Measurements from ENCODE around the gene BANP. TPM values are rescaled to one million over a fixed set of nuclear protein-coding genes. Genes with fewer than 3 reads are reported as not detected.
"Not testable (repeated sequence)": the region's sequence is repeated elsewhere in the genome, so short reads cannot be mapped to it uniquely, and the experiment has no call there.

Gene BANP
- total and polyA plus RNA-seq, 4 donors, result 10.3 to 56.6 (median 20.1) TPM

- ATAC-seq (ENCODE audit: insufficient read depth, low FRiP score); H3K9me3 ChIP-seq (ENCODE audit: control insufficient read depth in 4 of 4, insufficient read depth in 3 of 4, low read length in 3 of 4); H3K36me3 ChIP-seq (ENCODE audit: control insufficient read depth in 4 of 4, insufficient read depth in 4 of 4, low read length in 4 of 4); H3K27ac ChIP-seq (ENCODE audit: low read depth in 1 of 2, low read length in 1 of 2); H3K4me1 ChIP-seq (ENCODE audit: control insufficient read depth in 5 of 5, insufficient read depth in 5 of 5, low read length in 5 of 5); H3K9ac ChIP-seq (ENCODE audit: insufficient read depth in 1 of 2, low read length in 2 of 2); H3K27me3 ChIP-seq (ENCODE audit: control insufficient read depth in 3 of 3, insufficient read depth in 3 of 3, low read length in 2 of 3); H3K4me3 ChIP-seq: not testable (repeated sequence)
- DNase-seq, result peak; percentile 37 to 57 (median 41)
- WGBS, 2 donors, result 45 to 60% methylated on average over 22 to 23 of the region's 23 CpGs
Measured at GRCh38 chr16:88089632-88090376, 138.6 kb downstream of the BANP start.

- H3K4me1 ChIP-seq (ENCODE audit: control insufficient read depth in 5 of 5, insufficient read depth in 5 of 5, low read length in 5 of 5); H3K9me3 ChIP-seq (ENCODE audit: control insufficient read depth in 4 of 4, insufficient read depth in 3 of 4, low read length in 3 of 4); H3K36me3 ChIP-seq (ENCODE audit: control insufficient read depth in 4 of 4, insufficient read depth in 4 of 4, low read length in 4 of 4); H3K4me3 ChIP-seq; H3K9ac ChIP-seq (ENCODE audit: insufficient read depth in 1 of 2, low read length in 2 of 2); ATAC-seq (ENCODE audit: insufficient read depth, low FRiP score); H3K27me3 ChIP-seq (ENCODE audit: control insufficient read depth in 3 of 3, insufficient read depth in 3 of 3, low read length in 2 of 3); DNase-seq: not testable (repeated sequence)
- peak overlapping the region in 1 of 2 donors; percentile 13 for H3K27ac ChIP-seq (ENCODE audit: low read depth in 1 of 2, low read length in 1 of 2)
- WGBS, 2 donors, result 50 to 53% methylated on average over 30 to 38 of the region's 38 CpGs
Measured at GRCh38 chr16:88090377-88091175, 139.3 kb downstream of the BANP start.

- not testable (repeated sequence) for H3K4me1 ChIP-seq (ENCODE audit: control insufficient read depth in 5 of 5, insufficient read depth in 5 of 5, low read length in 5 of 5); H3K9me3 ChIP-seq (ENCODE audit: control insufficient read depth in 4 of 4, insufficient read depth in 3 of 4, low read length in 3 of 4); ATAC-seq (ENCODE audit: insufficient read depth, low FRiP score); H3K9ac ChIP-seq (ENCODE audit: insufficient read depth in 1 of 2, low read length in 2 of 2); H3K36me3 ChIP-seq (ENCODE audit: control insufficient read depth in 4 of 4, insufficient read depth in 4 of 4, low read length in 4 of 4); H3K4me3 ChIP-seq; H3K27me3 ChIP-seq (ENCODE audit: control insufficient read depth in 3 of 3, insufficient read depth in 3 of 3, low read length in 2 of 3)
- H3K27ac ChIP-seq (ENCODE audit: low read depth in 1 of 2, low read length in 1 of 2), result peak overlapping the region in 1 of 2 donors; percentile 26
- DNase-seq, result peak; percentile 44 to 64 (median 59)
- 53 to 64% methylated on average over 30 to 35 of the region's 35 CpGs for WGBS, 2 donors
Measured at GRCh38 chr16:88091221-88091971, 140.2 kb downstream of the BANP start.

- not testable (repeated sequence) for H3K27me3 ChIP-seq (ENCODE audit: control insufficient read depth in 3 of 3, insufficient read depth in 3 of 3, low read length in 2 of 3); ATAC-seq (ENCODE audit: insufficient read depth, low FRiP score); H3K9me3 ChIP-seq (ENCODE audit: control insufficient read depth in 4 of 4, insufficient read depth in 3 of 4, low read length in 3 of 4); H3K27ac ChIP-seq (ENCODE audit: low read depth in 1 of 2, low read length in 1 of 2); H3K9ac ChIP-seq (ENCODE audit: insufficient read depth in 1 of 2, low read length in 2 of 2); H3K4me3 ChIP-seq; H3K36me3 ChIP-seq (ENCODE audit: control insufficient read depth in 4 of 4, insufficient read depth in 4 of 4, low read length in 4 of 4); H3K4me1 ChIP-seq (ENCODE audit: control insufficient read depth in 5 of 5, insufficient read depth in 5 of 5, low read length in 5 of 5); DNase-seq
- WGBS, 2 donors, result 18 to 28% methylated on average over 9 of the region's 9 CpGs
Measured at GRCh38 chr16:88091972-88092302, 140.7 kb downstream of the BANP start.

- WGBS, 2 donors, result 84 to 92% methylated on average over 21 to 32 of the region's 34 CpGs
- not testable (repeated sequence) for DNase-seq; ATAC-seq (ENCODE audit: insufficient read depth, low FRiP score)
Measured at GRCh38 chr16:88092791-88093555, 141.7 kb downstream of the BANP start.

GRCh38 chr16:88093556-88094252 lies 142.5 kb downstream of the BANP start:
- not testable (repeated sequence) for ATAC-seq (ENCODE audit: insufficient read depth, low FRiP score); H3K27me3 ChIP-seq (ENCODE audit: control insufficient read depth in 3 of 3, insufficient read depth in 3 of 3, low read length in 2 of 3); H3K27ac ChIP-seq (ENCODE audit: low read depth in 1 of 2, low read length in 1 of 2); H3K9ac ChIP-seq (ENCODE audit: insufficient read depth in 1 of 2, low read length in 2 of 2); H3K4me3 ChIP-seq; H3K4me1 ChIP-seq (ENCODE audit: control insufficient read depth in 5 of 5, insufficient read depth in 5 of 5, low read length in 5 of 5); H3K36me3 ChIP-seq (ENCODE audit: control insufficient read depth in 4 of 4, insufficient read depth in 4 of 4, low read length in 4 of 4); DNase-seq
- H3K9me3 ChIP-seq (ENCODE audit: control insufficient read depth in 4 of 4, insufficient read depth in 3 of 4, low read length in 3 of 4), result peaks cover 0 to 23% (median 0%) of the 10 kb centered on the region in 4 donors
- 79 to 84% methylated on average over 20 to 22 of the region's 25 CpGs for WGBS, 2 donors

More at GRCh38 chr16:88092791-88093555, 141.7 kb downstream of the BANP start:
- not testable (repeated sequence) for H3K4me3 ChIP-seq; H3K4me1 ChIP-seq (ENCODE audit: control insufficient read depth in 5 of 5, insufficient read depth in 5 of 5, low read length in 5 of 5); H3K27ac ChIP-seq (ENCODE audit: low read depth in 1 of 2, low read length in 1 of 2); H3K27me3 ChIP-seq (ENCODE audit: control insufficient read depth in 3 of 3, insufficient read depth in 3 of 3, low read length in 2 of 3); H3K9ac ChIP-seq (ENCODE audit: insufficient read depth in 1 of 2, low read length in 2 of 2); H3K36me3 ChIP-seq (ENCODE audit: control insufficient read depth in 4 of 4, insufficient read depth in 4 of 4, low read length in 4 of 4)
- H3K9me3 ChIP-seq (ENCODE audit: control insufficient read depth in 4 of 4, insufficient read depth in 3 of 4, low read length in 3 of 4), result peaks cover 0 to 18% (median 0%) of the 10 kb centered on the region in 4 donors

GRCh38 chr16:88094253-88094575 lies 143.0 kb downstream of the BANP start:
- not testable (repeated sequence) for H3K4me1 ChIP-seq (ENCODE audit: control insufficient read depth in 5 of 5, insufficient read depth in 5 of 5, low read length in 5 of 5)
- 85 to 92% methylated on average over 15 to 17 of the region's 17 CpGs for WGBS, 2 donors

More at GRCh38 chr16:88094253-88094575, 143.0 kb downstream of the BANP start:
- DNase-seq; H3K36me3 ChIP-seq (ENCODE audit: control insufficient read depth in 4 of 4, insufficient read depth in 4 of 4, low read length in 4 of 4); H3K27me3 ChIP-seq (ENCODE audit: control insufficient read depth in 3 of 3, insufficient read depth in 3 of 3, low read length in 2 of 3); H3K27ac ChIP-seq (ENCODE audit: low read depth in 1 of 2, low read length in 1 of 2); ATAC-seq (ENCODE audit: insufficient read depth, low FRiP score); H3K9ac ChIP-seq (ENCODE audit: insufficient read depth in 1 of 2, low read length in 2 of 2); H3K4me3 ChIP-seq: not testable (repeated sequence)
- peaks cover 0 to 25% (median 0%) of the 10 kb centered on the region in 4 donors for H3K9me3 ChIP-seq (ENCODE audit: control insufficient read depth in 4 of 4, insufficient read depth in 3 of 4, low read length in 3 of 4)

Data from lung (tissue), 10 donors.